ENCODE measurements around the gene SCTR.

DNA sequence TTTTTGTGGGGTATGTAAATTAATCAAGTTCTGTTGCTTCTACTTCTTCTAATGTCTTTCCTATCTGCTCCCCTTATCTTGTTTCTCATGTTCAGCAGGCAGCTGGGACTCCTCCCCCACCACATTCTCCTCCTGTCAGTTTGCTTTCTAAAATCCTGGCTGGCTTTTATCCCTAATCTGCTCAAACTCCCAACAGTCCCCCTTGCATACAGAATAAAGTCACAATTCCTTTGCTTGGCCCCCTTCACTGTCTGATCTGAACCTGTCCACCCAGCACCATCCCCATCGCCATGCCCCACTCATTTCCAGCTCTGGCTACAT is 22.1 kb upstream of the SCTR start:
- no peak for TF ChIP-seq POLR2AphosphoS5 (IDR thresholded peaks at IDR 0.05; ENCODE audit: low read depth, low read length)
- TF ChIP-seq TAF1 (IDR thresholded peaks at IDR 0.05; ENCODE audit: borderline replicate concordance, low read depth, low read length): no peak
- TF ChIP-seq POLR2A (IDR thresholded peaks at IDR 0.05; ENCODE audit: low read depth, low read length): no peak
